Measurements from ENCODE around the gene CSNK1D.
"Not testable (repeated sequence)": the region's sequence is repeated elsewhere in the genome, so short reads cannot be mapped to it uniquely, and the experiment has no call there.

The CSNK1D gene

GRCh38 chr17:82194765-82195164 is 78.7 kb downstream of the CSNK1D start:
- peaks cover 5% of the 10 kb centered on the region for H3K4me1 ChIP-seq (ENCODE audit: insufficient read depth, low read length)
- no peak overlapping the region for H2AFZ ChIP-seq (ENCODE audit: low read depth, low read length)
- DNase-seq (no peak), ATAC-seq (ENCODE audit: insufficient read depth, low read depth) (no peak)
- H4K20me1 ChIP-seq (ENCODE audit: insufficient read depth, low read length), result 0 out of 2 replicates have a peak, but pooled peaks cover 3% of the 10 kb centered on the region
- peaks cover 70% of the 10 kb centered on the region for H3K36me3 ChIP-seq (ENCODE audit: insufficient read depth, low read length)
- H3K27me3 ChIP-seq (ENCODE audit: insufficient read depth, low read length, poor library complexity), result no peaks in the 10 kb centered on the region
- no peak overlapping the region for H3K27ac ChIP-seq (ENCODE audit: low read length)
- no peak overlapping the region for H3K9ac ChIP-seq (ENCODE audit: low read depth, low read length)
- H3K4me2 ChIP-seq (ENCODE audit: insufficient read depth, low read length), result no peak overlapping the region
- peaks cover 4% of the 10 kb centered on the region; the same call in 1 of the 2 replicates for H3K79me2 ChIP-seq (ENCODE audit: insufficient read depth, low read length)
- TF ChIP-seq, protein P1, sequence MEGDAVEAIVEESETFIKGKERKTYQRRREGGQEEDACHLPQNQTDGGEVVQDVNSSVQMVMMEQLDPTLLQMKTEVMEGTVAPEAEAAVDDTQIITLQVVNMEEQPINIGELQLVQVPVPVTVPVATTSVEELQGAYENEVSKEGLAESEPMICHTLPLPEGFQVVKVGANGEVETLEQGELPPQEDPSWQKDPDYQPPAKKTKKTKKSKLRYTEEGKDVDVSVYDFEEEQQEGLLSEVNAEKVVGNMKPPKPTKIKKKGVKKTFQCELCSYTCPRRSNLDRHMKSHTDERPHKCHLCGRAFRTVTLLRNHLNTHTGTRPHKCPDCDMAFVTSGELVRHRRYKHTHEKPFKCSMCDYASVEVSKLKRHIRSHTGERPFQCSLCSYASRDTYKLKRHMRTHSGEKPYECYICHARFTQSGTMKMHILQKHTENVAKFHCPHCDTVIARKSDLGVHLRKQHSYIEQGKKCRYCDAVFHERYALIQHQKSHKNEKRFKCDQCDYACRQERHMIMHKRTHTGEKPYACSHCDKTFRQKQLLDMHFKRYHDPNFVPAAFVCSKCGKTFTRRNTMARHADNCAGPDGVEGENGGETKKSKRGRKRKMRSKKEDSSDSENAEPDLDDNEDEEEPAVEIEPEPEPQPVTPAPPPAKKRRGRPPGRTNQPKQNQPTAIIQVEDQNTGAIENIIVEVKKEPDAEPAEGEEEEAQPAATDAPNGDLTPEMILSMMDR (IDR thresholded peaks at IDR 0.05; ENCODE audit: borderline replicate concordance, extremely low read depth, low read length, poor library complexity, severe bottlenecking), result no peak
- no peak for TF ChIP-seq EZH2 (IDR thresholded peaks at IDR 0.05; ENCODE audit: borderline replicate concordance, low read depth, low read length, severe bottlenecking)
- no peaks in the 10 kb centered on the region for H3K9me3 ChIP-seq (ENCODE audit: insufficient read depth, low read length, severe bottlenecking)
- H3K4me3 ChIP-seq (ENCODE audit: low read depth in 1 of 2, low read length in 2 of 2), result no peak overlapping the region

- H3K9me3 ChIP-seq (ENCODE audit: insufficient read depth, low read length, severe bottlenecking), result no peaks in the 10 kb centered on the region
- H3K4me2 ChIP-seq (ENCODE audit: insufficient read depth, low read length), result no peak overlapping the region
- no peaks in the 10 kb centered on the region for H4K20me1 ChIP-seq (ENCODE audit: insufficient read depth, low read length)
- no peak overlapping the region for H3K27ac ChIP-seq (ENCODE audit: low read length)
- no peak overlapping the region for H2AFZ ChIP-seq (ENCODE audit: low read depth, low read length)
- H3K9ac ChIP-seq (ENCODE audit: low read depth, low read length), result no peak overlapping the region
- H3K27me3 ChIP-seq (ENCODE audit: insufficient read depth, low read length, poor library complexity), result no peaks in the 10 kb centered on the region
- H3K4me3 ChIP-seq (ENCODE audit: low read depth in 1 of 2, low read length in 2 of 2), result no peak overlapping the region
- no peaks in the 10 kb centered on the region for H3K4me1 ChIP-seq (ENCODE audit: insufficient read depth, low read length)
- H3K79me2 ChIP-seq (ENCODE audit: insufficient read depth, low read length), result no peaks in the 10 kb centered on the region
- DNase-seq (no peak), ATAC-seq (ENCODE audit: insufficient read depth, low read depth) (no peak)
- peaks cover 60% of the 10 kb centered on the region for H3K36me3 ChIP-seq (ENCODE audit: insufficient read depth, low read length)
- TF ChIP-seq, protein P1 (IDR thresholded peaks at IDR 0.05; ENCODE audit: borderline replicate concordance, extremely low read depth, low read length, poor library complexity, severe bottlenecking), result no peak
- no peak for TF ChIP-seq EZH2 (IDR thresholded peaks at IDR 0.05; ENCODE audit: borderline replicate concordance, low read depth, low read length, severe bottlenecking)
These were observed 79.8 kb downstream of the CSNK1D start for GRCh38 chr17:82193520-82194220.

- not testable (repeated sequence) for H3K4me1 ChIP-seq (ENCODE audit: insufficient read depth, low read length); DNase-seq; ATAC-seq (ENCODE audit: insufficient read depth, low read depth); H2AFZ ChIP-seq (ENCODE audit: low read depth, low read length); H4K20me1 ChIP-seq (ENCODE audit: insufficient read depth, low read length); H3K79me2 ChIP-seq (ENCODE audit: insufficient read depth, low read length); H3K27ac ChIP-seq (ENCODE audit: low read length); H3K27me3 ChIP-seq (ENCODE audit: insufficient read depth, low read length, poor library complexity); H3K9ac ChIP-seq (ENCODE audit: low read depth, low read length); H3K4me3 ChIP-seq (ENCODE audit: low read depth in 1 of 2, low read length in 2 of 2); H3K9me3 ChIP-seq (ENCODE audit: insufficient read depth, low read length, severe bottlenecking); H3K4me2 ChIP-seq (ENCODE audit: insufficient read depth, low read length)
- H3K36me3 ChIP-seq (ENCODE audit: insufficient read depth, low read length), result peaks cover 59% of the 10 kb centered on the region
These were observed 80.5 kb downstream of the CSNK1D start for GRCh38 chr17:82193050-82193449.
